Effector memory CD4-positive, alpha-beta T cell (primary cell): ENCODE measurements around the gene TNN.

Experiments used
- DNase-seq, 3 donors: peaks; one replicate each; pipeline ENCODE4 v3.0.0-alpha.2; 2020
- H3K27ac ChIP-seq: 2 replicates; pipeline ENCODE4 v1.7.0; 2013; ENCODE audit warnings: mild to moderate bottlenecking, low read length, moderate library complexity; ENCODE audit not compliant: insufficient read depth, poor library complexity, severe bottlenecking
- H3K27me3 ChIP-seq: replicated peaks from 2 replicates; pipeline ENCODE4 v1.7.0; 2013; ENCODE audit warnings: mild to moderate bottlenecking, low read length; ENCODE audit not compliant: insufficient read depth, control insufficient read depth, poor library complexity, severe bottlenecking
- H3K36me3 ChIP-seq: 2 replicates; pipeline ENCODE4 v1.7.0; 2013; ENCODE audit warnings: mild to moderate bottlenecking, low read length, moderate library complexity; ENCODE audit not compliant: control insufficient read depth, insufficient read depth
- H3K4me1 ChIP-seq: 2 replicates; pipeline ENCODE4 v1.7.0; 2013; ENCODE audit warnings: low read length, mild to moderate bottlenecking; ENCODE audit not compliant: control insufficient read depth, insufficient read depth, poor library complexity, severe bottlenecking
- H3K4me3 ChIP-seq: 2 replicates; pipeline ENCODE4 v1.7.0; 2013; ENCODE audit warnings: low read length, low read depth, mild to moderate bottlenecking; ENCODE audit not compliant: insufficient read depth, poor library complexity, severe bottlenecking
- H3K9me3 ChIP-seq: 2 replicates; pipeline ENCODE4 v1.7.0; 2013; ENCODE audit warnings: mild to moderate bottlenecking, low read length, moderate library complexity; ENCODE audit not compliant: control insufficient read depth

TNN gene

GRCh38 chr1:175168782-175169181 lies 101.1 kb downstream of the TNN start:
- peaks cover 56% of the 10 kb centered on the region for H3K36me3 ChIP-seq
- no peaks in the 10 kb centered on the region for H3K4me1 ChIP-seq
- no peak overlapping the region for H3K4me3 ChIP-seq
- no peak overlapping the region for H3K27ac ChIP-seq
- H3K9me3 ChIP-seq: no peaks in the 10 kb centered on the region
- DNase-seq: no peak
- no peaks in the 10 kb centered on the region for H3K27me3 ChIP-seq

GRCh38 chr1:175169286-175170018 lies 101.8 kb downstream of the TNN start:
- no peak for DNase-seq
- Histone ChIP-seq H3K27ac (no peak overlapping the region), H3K4me3 (no peak overlapping the region), H3K9me3 (no peaks in the 10 kb centered on the region), H3K27me3 (no peaks in the 10 kb centered on the region), H3K4me1 (no peaks in the 10 kb centered on the region), H3K36me3 (peaks cover 57% of the 10 kb centered on the region)

- Histone ChIP-seq H3K9me3 (no peaks in the 10 kb centered on the region), H3K36me3 (peaks cover 44% of the 10 kb centered on the region), H3K27me3 (no peaks in the 10 kb centered on the region), H3K27ac (no peak overlapping the region), H3K4me1 (no peaks in the 10 kb centered on the region), H3K4me3 (no peak overlapping the region)
- no peak for DNase-seq
Measured at GRCh38 chr1:175171036-175171913, 103.6 kb downstream of the TNN start.

- Histone ChIP-seq H3K36me3 (peaks cover 44% of the 10 kb centered on the region), H3K27ac (no peak overlapping the region), H3K4me1 (no peaks in the 10 kb centered on the region), H3K27me3 (no peaks in the 10 kb centered on the region), H3K4me3 (no peak overlapping the region), H3K9me3 (no peaks in the 10 kb centered on the region)
- no peak for DNase-seq
Measured at GRCh38 chr1:175172503-175172902, 104.9 kb downstream of the TNN start.

- peaks cover 46% of the 10 kb centered on the region for H3K36me3 ChIP-seq
- no peaks in the 10 kb centered on the region for H3K4me1 ChIP-seq
- H3K27ac ChIP-seq: no peak overlapping the region
- no peaks in the 10 kb centered on the region for H3K9me3 ChIP-seq
- H3K27me3 ChIP-seq: no peaks in the 10 kb centered on the region
- H3K4me3 ChIP-seq: no peak overlapping the region
- no peak for DNase-seq
Measured at GRCh38 chr1:175173531-175173930, 105.9 kb downstream of the TNN start.

GRCh38 chr1:175174309-175175102 lies 106.9 kb downstream of the TNN start:
- no peak overlapping the region for H3K27ac ChIP-seq
- H3K4me3 ChIP-seq: no peak overlapping the region
- H3K27me3 ChIP-seq: no peaks in the 10 kb centered on the region
- H3K9me3 ChIP-seq: no peaks in the 10 kb centered on the region
- H3K36me3 ChIP-seq: peaks cover 43% of the 10 kb centered on the region
- no peak for DNase-seq
- H3K4me1 ChIP-seq: no peaks in the 10 kb centered on the region

- H3K4me3 ChIP-seq: no peak overlapping the region
- no peak overlapping the region for H3K27ac ChIP-seq
- H3K27me3 ChIP-seq: no peaks in the 10 kb centered on the region
- DNase-seq: no peak
- peaks cover 40% of the 10 kb centered on the region for H3K36me3 ChIP-seq
- H3K9me3 ChIP-seq: no peaks in the 10 kb centered on the region
- H3K4me1 ChIP-seq: peaks cover 3% of the 10 kb centered on the region
Measured at GRCh38 chr1:175176246-175176645, 108.6 kb downstream of the TNN start.

- H3K4me1 ChIP-seq: peaks cover 11% of the 10 kb centered on the region
- H3K27ac ChIP-seq: no peak overlapping the region
- no peak for DNase-seq
Measured at GRCh38 chr1:175178056-175178455, 110.4 kb downstream of the TNN start.

GRCh38 chr1:175178456-175178855 lies 110.8 kb downstream of the TNN start:
- Histone ChIP-seq H3K4me1 (peaks cover 11% of the 10 kb centered on the region), H3K4me3 (no peak overlapping the region), H3K27me3 (no peaks in the 10 kb centered on the region), H3K27ac (no peak overlapping the region), H3K9me3 (no peaks in the 10 kb centered on the region), H3K36me3 (peaks cover 35% of the 10 kb centered on the region)
- DNase-seq: no peak

More at GRCh38 chr1:175178056-175178455, 110.4 kb downstream of the TNN start:
- Histone ChIP-seq H3K4me3 (no peak overlapping the region), H3K9me3 (no peaks in the 10 kb centered on the region), H3K36me3 (peaks cover 38% of the 10 kb centered on the region), H3K27me3 (no peaks in the 10 kb centered on the region)
